Ovary (tissue), 9 donors: ENCODE measurements around the gene ZNF408. TPM values are rescaled to one million over a fixed set of nuclear protein-coding genes. Genes with fewer than 3 reads are reported as not detected.

Experiments
- DNase-seq, 5 donors: peaks; one replicate each; pipeline ENCODE4 v3.0.0-alpha.2; 2019 to 2020
- H3K27ac ChIP-seq, 2 donors: fragments of 200-600 bp; one replicate each; pipeline versions ENCODE4 v1.5.1 to v1.8.0; 2019 to 2022
- H3K27me3 ChIP-seq: fragments of 200-600 bp; one replicate; pipeline ENCODE4 v1.8.0; 2022
- H3K36me3 ChIP-seq: fragments of 200-600 bp; sonication (generic); one replicate; pipeline ENCODE4 v1.5.1; 2019
- H3K4me1 ChIP-seq: one replicate; pipeline ENCODE4 v1.8.1; 2013; ENCODE audit warnings: mild to moderate bottlenecking, moderate library complexity; ENCODE audit not compliant: insufficient read depth
- H3K4me3 ChIP-seq: fragments of 200-600 bp; sonication (generic); one replicate; pipeline ENCODE4 v1.5.1; 2017
- H3K9me3 ChIP-seq, 2 donors: fragments of 200-600 bp in 1 of 2; sonication (generic) in 1 of 2; one replicate each; pipeline versions ENCODE4 v1.5.1 to v1.8.1; 2013 to 2019; ENCODE audit warnings: mild to moderate bottlenecking in 1 of 2, moderate library complexity in 1 of 2
- EP300 ChIP-seq: sonication (generic); formaldehyde crosslinking; IDR thresholded peaks from one replicate; pipeline ENCODE4 v1.6.1; 2017; ENCODE audit warnings: antibody characterized with exemption
- POLR2A ChIP-seq: fragments of 450-650 bp; IDR thresholded peaks from one replicate; pipeline ENCODE4 v1.6.1; 2017; ENCODE audit warnings: antibody characterized with exemption, mild to moderate bottlenecking, moderate library complexity
- WGBS, 3 donors: extraction: QIAGEN DNeasy Blood & Tissue Kit in 1 of 3; methylation state at CpG; one replicate each; pipeline versions ENCODE4 v1.1.5 to v1.1.7; 2013 to 2017; 5-methylcytosine and 5-hydroxymethylcytosine counted together
- intact Hi-C, 4 donors: fragments of 100-400 bp; cut with DNase I; formaldehyde crosslinking; loops; one replicate each; pipeline versions ENCODE4 v1.11.0 to v1.15.1; 2022 to 2023
- polyA plus RNA-seq, 2 donors: library from polyadenylated mRNA; stranded (reverse); fragments of 200-250 nt in 1 of 2; fragments of 350-450 nt in 1 of 2; fragmentation: Illumina TruSeq in 1 of 2; extraction: RNeasy Lipid Tissue Mini Kit (QIAGEN cat#74804) in 1 of 2; gene quantifications; one replicate each; pipeline ENCODE4 v1.2.3, GENCODE V29; 2013 to 2014
- total RNA-seq, 7 donors: library from RNA; depleted of rRNA in 2 of 7; stranded (reverse); fragments of >200 nt in 2 of 7; fragmentation: NEBNext Ultra II Directional in 3 of 7; extraction: Animal tissue kit (Norgen Biotek cat#: 25700) in 3 of 7; gene quantifications; one replicate each; pipeline versions ENCODE4 v1.1.0 to v1.2.4, GENCODE V29; 2016 to 2023
- TF ChIP-seq, protein P1 (sequence below), 3 donors: fragments of 450-650 bp in 2 of 3; fragments of 200-600 bp in 1 of 3; IDR thresholded peaks; one replicate each; pipeline versions ENCODE4 v1.5.1 to v1.8.0; 2016 to 2022; ENCODE audit warnings: antibody characterized with exemption in 3 of 3, mild to moderate bottlenecking in 1 of 3
- donor health status: DM: no; HTN: no; CAD: no; lungs with moderate emphysema.
- donor health status: DM: no; HTN: no; CAD: no.
- donor health status: Bipolar disorder and iron deficiency.
- donor health status: DM: yes; HTN: yes; CAD: no.
- donor health status: DM: no; HTN: no; CAD: no.
- donor health status: DM: yes; HTN: yes; CAD: no.

The ZNF408 gene
- total and polyA plus RNA-seq, 9 donors, result 1.4 to 11.6 (median 7.8) TPM

DNA sequence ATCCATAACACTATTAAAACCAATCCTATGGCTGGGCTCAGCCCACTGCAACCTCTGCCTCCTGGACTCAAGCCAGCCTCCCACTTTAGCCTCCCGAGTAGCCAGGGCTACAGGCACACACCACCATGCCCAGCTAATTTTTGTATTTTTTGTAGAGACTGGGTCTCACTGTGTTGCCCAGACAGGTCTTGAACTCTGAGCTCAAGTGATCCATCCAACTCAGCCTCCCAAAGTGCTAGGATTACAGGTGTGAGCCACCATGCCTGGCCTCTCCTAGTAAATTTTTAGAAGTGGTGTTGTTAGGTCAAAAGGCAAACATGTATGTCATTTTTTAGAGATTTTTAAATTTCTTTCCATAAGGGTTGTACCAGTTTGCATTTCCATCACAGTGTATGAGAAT is 32.4 kb downstream of the ZNF408 start:
- no peak for TF ChIP-seq POLR2A
- TF ChIP-seq EP300, result no peak
- TF ChIP-seq, protein P1, sequence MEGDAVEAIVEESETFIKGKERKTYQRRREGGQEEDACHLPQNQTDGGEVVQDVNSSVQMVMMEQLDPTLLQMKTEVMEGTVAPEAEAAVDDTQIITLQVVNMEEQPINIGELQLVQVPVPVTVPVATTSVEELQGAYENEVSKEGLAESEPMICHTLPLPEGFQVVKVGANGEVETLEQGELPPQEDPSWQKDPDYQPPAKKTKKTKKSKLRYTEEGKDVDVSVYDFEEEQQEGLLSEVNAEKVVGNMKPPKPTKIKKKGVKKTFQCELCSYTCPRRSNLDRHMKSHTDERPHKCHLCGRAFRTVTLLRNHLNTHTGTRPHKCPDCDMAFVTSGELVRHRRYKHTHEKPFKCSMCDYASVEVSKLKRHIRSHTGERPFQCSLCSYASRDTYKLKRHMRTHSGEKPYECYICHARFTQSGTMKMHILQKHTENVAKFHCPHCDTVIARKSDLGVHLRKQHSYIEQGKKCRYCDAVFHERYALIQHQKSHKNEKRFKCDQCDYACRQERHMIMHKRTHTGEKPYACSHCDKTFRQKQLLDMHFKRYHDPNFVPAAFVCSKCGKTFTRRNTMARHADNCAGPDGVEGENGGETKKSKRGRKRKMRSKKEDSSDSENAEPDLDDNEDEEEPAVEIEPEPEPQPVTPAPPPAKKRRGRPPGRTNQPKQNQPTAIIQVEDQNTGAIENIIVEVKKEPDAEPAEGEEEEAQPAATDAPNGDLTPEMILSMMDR (IDR thresholded peaks at IDR 0.05), result no peak
- Histone ChIP-seq H3K9me3 (no peaks in the 10 kb centered on the region), H3K27me3 (no peaks in the 10 kb centered on the region), H3K4me1 (no peaks in the 10 kb centered on the region), H3K4me3 (no peak overlapping the region), H3K36me3 (no peaks in the 10 kb centered on the region), H3K27ac (no peak overlapping the region)
- intact Hi-C loops, result no loop called here
- DNase-seq, result no peak
- 59 to 92% (median 84%) methylated on average over 1 of the region's 1 CpG for WGBS, 3 donors

DNA sequence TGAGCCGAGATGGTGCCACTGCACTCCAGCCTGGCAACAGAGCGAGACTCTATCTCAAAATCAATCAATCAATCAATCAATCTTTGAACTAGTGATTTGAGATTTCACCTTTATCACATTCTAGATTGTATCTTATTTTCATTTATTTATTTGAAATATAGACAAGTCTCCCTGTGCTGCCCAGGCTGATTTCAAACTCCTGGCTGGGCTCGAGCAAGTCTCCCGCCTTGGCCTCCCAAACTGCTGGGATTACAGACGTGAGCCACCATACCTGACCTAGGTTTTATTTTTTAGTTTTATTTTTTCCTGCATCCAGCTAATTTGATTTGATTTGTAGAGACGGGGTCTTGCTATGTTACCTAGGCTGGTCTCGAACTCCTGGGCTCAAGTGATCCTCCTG is 35.3 kb downstream of the ZNF408 start:
- Histone ChIP-seq H3K27ac (no peak overlapping the region), H3K36me3 (no peaks in the 10 kb centered on the region), H3K4me1 (peaks cover 1% of the 10 kb centered on the region), H3K4me3 (no peak overlapping the region), H3K9me3 (no peaks in the 10 kb centered on the region), H3K27me3 (no peaks in the 10 kb centered on the region)
- no peak for DNase-seq
- TF ChIP-seq, protein P1 (IDR thresholded peaks at IDR 0.05), result no peak
- TF ChIP-seq POLR2A, result no peak
- TF ChIP-seq EP300, result no peak
- WGBS, 3 donors, result 90 to 92% (median 91%) methylated on average over 7 of the region's 7 CpGs
- intact Hi-C loops, result no loop called here

- DNase-seq, result no peak
- H3K4me1 ChIP-seq, result peaks cover 1% of the 10 kb centered on the region
- H3K27me3 ChIP-seq, result no peaks in the 10 kb centered on the region
- TF ChIP-seq POLR2A (no peak), EP300 (no peak)
- TF ChIP-seq, protein P1 (IDR thresholded peaks at IDR 0.05), result no peak
- intact Hi-C loops, result no loop called here
- no peak overlapping the region for H3K27ac ChIP-seq
- WGBS, 3 donors, result 44 to 52% (median 50%) methylated on average over 5 of the region's 5 CpGs
- no peak overlapping the region for H3K4me3 ChIP-seq
- H3K9me3 ChIP-seq, result no peaks in the 10 kb centered on the region
- H3K36me3 ChIP-seq, result no peaks in the 10 kb centered on the region
These were observed 35.8 kb downstream of the ZNF408 start for GRCh38 chr11:46736615-46737014.

GRCh38 chr11:46737699-46738098 is 36.9 kb downstream of the ZNF408 start:
- no peak overlapping the region for H3K4me3 ChIP-seq
- H3K27me3 ChIP-seq, result no peaks in the 10 kb centered on the region
- no peaks in the 10 kb centered on the region for H3K9me3 ChIP-seq
- intact Hi-C loops, result no loop called here
- H3K27ac ChIP-seq, result no peak overlapping the region
- TF ChIP-seq EP300, result no peak
- TF ChIP-seq, protein P1 (IDR thresholded peaks at IDR 0.05), result no peak
- no peak for TF ChIP-seq POLR2A
- 88 to 93% (median 92%) methylated on average over 11 of the region's 11 CpGs for WGBS, 3 donors
- DNase-seq, result no peak
- no peaks in the 10 kb centered on the region for H3K36me3 ChIP-seq
- peaks cover 1% of the 10 kb centered on the region for H3K4me1 ChIP-seq
